NCI-H748 (cell line): ENCODE results near the gene PARN.
A peak's percentile ranks its signal among the peaks of the same experiment; 100 is the strongest.
"Not testable (repeated sequence)": the region's sequence is repeated elsewhere in the genome, so short reads cannot be mapped to it uniquely, and the experiment has no call there.

ENCODE experiments used
- DNase-seq: peaks from one replicate; lab custom pipeline; 2025; ENCODE audit not compliant: unreplicated experiment; lab: John Stamatoyannopoulos, UW

Gene PARN

DNA sequence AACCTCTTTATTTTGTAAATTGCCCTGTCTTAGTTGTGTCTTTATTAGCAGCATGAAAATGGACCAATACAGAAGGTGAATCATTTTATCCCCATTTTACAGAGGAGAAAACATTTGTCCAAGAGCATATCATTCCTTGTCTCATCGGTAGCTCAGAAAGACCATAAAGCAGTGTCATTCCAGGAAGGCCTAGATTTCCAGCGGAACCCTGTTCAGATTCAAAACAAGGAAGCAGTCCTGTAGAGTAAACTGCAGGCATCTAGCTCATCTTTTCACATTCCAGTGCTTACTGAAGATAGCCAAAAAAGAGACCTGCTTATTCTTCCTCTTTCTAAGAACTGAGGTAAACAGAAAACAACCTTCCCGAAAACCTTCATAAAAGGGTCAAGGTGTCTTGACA is 54.0 kb downstream of the PARN start:
- no peak for DNase-seq

GRCh38 chr16:14574698-14575415 is 55.2 kb downstream of the PARN start:
- DNase-seq = not testable (repeated sequence)

DNA sequence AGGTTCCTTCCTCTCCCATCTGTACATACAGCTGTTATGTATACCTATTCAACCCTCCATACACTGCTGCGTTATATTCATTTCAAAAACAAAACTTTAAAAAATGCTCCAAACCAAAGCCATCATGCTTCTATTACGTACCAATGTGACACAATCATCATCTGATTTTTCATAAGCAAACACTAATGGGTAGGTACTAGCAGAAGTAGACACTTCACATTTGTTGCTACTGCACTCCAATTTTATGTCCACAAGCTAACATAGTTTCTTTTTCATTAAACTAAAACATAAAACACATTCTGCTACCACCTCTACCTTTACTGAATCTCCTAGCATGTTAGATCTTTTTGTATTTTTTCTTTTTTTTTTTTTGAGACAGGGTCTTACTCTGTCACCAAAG is 57.5 kb downstream of the PARN start:
- no peak for DNase-seq

DNA sequence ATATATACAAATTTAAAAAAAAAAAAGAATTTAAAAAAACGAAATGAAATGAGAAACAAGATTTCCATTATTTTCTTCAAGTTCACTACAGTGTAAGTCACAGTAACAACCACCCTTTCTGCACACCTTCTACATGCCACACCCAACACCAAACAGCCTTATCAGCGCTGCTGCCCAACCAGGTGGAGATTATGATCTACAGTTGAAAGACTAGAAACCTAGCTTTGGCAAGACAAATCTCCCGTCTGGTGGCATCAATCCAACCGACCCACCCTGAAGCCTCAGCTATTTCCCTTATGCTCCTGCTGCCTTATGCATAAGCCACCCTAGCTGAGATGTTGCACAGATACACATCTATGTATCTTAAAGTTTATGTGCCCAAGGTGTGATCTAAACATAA is 60.8 kb downstream of the PARN start:
- no peak for DNase-seq

GRCh38 chr16:14566599-14566998 is 63.5 kb downstream of the PARN start:
- DNase-seq = no peak

GRCh38 chr16:14565688-14566025 is 64.4 kb downstream of the PARN start:
- no peak for DNase-seq

DNA sequence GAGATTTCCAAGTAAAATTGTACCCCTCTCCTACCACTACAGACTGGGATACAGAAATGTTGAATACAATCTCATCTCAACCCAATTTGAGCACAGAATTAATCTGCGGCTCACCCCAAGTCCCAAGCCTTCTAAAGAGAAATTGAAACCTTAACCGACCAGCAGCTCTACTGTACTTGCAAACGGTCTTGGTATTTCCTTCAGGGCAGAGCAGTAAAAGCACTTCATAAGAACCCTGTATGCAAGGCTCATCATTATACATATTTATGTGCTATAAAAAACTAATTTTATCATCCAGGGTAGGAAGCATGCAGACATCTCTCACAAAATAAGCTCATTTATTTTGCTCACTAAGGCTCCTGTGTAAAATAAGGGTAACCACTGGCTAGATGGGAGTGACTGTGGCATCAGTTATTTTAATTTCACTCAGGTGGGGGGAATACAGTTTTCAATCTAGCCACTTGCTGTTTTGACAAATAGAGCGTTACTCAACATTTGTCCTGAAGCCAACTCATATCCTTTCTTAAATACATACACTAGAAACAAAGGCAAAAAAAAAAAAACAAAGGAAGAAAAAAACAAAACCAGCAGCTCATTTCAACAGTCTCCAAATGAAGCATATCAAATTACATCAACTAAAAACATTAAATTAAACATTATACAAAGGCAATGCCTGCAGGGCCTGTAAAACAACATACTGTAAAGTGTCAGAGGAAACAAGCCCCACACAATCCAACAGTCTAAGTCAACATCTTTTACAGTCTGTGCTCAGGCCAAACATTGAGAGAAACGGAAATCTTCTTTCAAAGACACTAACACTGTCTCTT is 65.0 kb downstream of the PARN start:
- peak; percentile 86 for DNase-seq

DNA sequence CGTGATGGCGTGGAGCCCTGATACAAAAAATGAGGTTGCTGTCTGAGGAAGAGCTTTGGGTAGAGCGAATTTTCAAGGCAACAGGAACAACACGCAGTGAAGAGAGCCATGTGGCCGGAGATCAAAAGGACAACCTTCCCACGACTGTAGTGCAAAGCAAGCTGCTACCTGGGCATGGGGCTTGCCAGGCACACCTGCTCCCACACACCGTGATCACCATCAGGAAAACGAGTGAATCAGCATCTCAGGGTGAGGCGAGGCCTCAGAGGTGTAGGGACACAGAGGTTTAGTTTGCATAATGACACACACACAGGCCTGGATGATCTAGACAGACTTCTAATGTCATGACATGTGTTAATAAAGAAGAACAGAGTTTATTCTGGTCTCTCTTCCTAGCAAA is 65.7 kb downstream of the PARN start:
- peak; percentile 56 for DNase-seq

DNA sequence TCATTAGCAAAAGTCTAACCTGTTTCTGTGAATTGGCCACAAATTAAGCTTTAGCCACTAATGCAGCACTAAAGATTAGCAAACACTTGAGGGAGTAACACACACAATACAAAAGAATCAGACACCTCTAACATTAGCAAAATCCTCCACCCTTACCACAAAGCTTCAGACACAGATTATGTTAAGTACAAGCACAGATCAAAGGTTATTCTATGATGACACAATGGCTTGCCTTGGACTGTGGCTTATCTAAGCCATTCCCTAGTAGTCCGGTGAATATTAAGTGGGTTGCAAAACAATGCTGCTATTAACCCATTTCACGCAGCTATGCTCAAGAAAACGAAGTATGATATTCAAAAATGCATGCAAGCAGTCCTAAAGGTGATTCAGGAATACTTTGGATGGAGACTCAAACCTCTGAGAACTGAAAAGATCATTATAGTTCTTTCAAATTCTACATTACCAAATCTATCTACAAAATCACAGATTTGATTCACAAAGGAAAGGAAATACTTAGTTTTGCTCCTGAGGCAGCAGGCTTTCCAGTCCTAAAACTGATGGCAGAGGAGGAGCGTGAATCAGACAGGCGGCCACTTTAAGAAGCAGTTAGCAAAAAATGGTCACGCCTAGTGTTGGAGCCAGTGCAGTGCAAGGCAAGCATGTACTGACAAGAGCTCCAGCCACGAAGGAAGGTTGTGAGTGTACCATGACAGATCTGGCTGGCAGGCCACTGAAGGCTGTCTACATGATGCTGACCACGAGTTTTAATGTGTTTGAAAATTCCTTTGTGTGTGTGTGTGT is 67.2 kb downstream of the PARN start:
- DNase-seq = peak; percentile 80

DNA sequence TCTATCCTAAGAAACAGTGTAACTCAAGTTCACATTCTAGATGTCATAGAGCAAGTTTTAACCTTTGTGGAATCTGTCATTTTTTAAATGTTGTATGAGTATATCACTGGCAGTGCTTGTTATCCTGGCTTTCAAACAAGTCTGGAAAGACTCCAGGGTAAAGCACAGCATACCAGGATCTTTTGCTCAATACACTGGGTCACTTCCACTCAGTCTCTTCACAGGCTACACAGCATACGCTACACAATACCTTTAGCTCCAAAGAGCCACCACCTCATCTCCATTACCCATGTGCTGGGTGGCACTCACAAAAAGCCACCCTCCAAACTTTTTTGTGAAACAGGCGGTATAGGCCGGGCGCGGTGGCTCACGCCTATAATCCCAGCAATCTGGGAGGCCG is 69.5 kb downstream of the PARN start:
- DNase-seq = no peak

GRCh38 chr16:14559809-14560241 is 70.2 kb downstream of the PARN start:
- peak; percentile 43 for DNase-seq

GRCh38 chr16:14553447-14553846 is 76.6 kb downstream of the PARN start:
- DNase-seq = no peak

- DNase-seq = peak; percentile 92
These were observed 80.3 kb downstream of the PARN start for GRCh38 chr16:14549789-14550153.

DNA sequence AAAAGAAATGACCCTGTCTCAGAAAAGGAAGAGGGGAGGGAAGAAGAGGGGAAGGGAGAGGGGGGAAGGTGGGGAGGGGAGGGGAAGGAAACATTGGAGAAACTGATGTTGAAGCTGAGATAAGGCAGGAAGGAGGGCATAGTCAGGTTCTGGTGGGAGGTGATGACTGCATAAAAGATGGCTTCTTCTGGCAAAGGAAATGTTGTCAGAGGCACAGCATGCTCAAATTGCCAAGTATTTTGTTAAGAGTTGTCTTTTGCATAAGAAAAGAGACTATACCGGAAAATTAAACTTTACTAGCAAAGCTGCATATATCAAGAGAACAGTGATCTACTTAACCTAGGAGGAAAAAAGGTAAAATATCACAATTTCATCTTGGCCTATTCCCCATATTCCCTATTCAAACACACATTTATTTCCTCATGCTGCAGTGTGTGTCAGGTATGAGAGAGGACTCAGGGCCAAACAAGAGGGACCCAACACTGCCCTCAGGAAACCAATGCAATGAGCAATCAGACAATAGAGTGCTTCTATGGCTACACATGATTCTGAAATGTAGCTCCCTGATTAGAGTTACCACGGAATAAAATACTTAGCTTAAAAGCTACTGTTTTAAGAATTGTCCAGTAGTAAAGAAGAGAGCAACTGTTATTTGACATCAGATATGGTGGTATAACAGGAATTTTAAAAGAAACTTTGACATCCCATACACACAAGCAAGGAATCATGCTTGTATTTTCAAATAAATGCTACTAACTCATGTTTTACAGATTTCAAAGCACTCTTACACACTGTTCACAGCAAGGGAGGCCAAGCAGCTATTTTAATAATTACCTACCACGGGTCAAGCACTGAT is 80.9 kb downstream of the PARN start:
- DNase-seq = no peak

GRCh38 chr16:14545346-14545884 is 84.6 kb downstream of the PARN start:
- no peak for DNase-seq

DNA sequence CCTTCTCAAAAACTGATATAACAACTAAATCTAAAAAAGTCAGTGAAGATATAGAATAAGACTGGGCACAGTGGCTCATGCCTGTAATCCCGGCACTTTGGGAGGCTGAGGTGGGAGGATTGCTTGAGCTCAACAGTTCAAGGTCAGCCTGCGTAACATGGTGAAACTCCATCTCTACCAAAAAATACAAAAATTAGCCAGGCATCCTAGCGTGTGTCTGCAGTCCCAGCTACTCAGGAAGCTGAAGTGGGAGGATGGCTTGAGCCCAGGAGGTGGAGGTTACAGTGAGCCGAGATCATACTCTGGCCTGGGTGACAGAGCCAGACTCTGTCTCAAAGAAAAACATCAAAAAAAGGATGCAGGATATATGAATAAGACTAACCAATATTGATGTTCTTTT is 85.2 kb downstream of the PARN start:
- DNase-seq = not testable (repeated sequence)

GRCh38 chr16:14539631-14540030 is 90.4 kb downstream of the PARN start:
- DNase-seq = no peak

DNA sequence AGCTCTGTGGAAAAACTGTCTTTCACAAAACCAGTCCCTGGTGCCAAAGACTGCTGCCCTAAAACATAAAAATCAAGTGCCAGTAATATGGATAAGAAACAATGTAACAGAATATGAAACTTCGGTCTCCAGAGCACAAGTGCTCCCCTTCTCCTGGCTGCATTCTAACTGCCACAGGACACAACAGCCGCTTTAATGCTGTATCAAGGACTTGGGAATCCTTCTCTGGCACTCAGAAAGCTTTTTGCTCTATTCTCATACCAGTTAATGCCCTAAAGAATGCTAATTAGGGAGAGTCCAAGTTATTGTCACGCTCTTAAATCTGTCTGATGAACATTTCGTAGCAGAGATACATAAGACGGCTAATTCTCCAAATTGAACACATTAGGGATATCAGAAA is 90.9 kb downstream of the PARN start:
- no peak for DNase-seq

- no peak for DNase-seq
These were observed 91.5 kb downstream of the PARN start for GRCh38 chr16:14538604-14539003.

DNA sequence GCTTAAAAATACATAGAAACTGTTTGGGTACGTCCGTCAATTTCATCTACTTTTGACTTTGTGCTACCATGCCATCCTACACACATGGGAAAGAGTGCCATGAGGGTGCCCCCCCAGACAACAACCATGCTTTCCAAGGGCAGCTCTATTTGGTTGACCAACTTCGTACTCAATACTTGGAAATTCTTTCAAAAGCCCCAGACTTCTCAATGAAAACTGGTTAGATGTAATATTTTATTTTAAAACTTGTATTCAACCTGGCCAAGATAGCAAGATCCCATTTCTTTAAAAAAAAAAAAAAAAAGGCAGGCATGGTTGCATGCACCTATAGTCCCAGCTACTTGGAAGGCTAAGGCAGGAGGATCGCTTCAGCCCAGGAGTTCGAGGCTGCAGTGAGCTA is 98.4 kb downstream of the PARN start:
- no peak for DNase-seq

DNA sequence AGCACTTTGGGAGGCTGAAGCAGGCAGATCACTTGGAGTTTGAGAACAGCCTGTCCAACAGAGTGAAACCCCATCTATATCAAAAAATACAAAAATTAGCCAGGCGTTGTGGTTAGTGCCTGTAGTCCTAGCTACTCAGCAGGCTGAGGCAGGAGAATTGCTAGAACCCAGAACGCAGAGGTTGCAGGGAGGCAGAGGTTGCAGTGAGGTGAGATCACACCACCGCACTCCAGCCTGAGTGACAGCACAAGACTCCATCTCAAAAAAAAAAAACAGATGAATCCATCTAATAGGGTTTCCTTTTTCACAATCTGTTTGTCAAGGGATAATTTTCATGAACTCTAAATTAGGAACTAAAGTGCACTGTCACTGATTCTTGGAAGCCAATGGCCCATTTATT is 99.0 kb downstream of the PARN start:
- DNase-seq = no peak
